Measurements from ENCODE around the gene SYNGR4. TPM values are rescaled to one million over a fixed set of nuclear protein-coding genes. Genes with fewer than 3 reads are reported as not detected.
A peak's percentile ranks its signal among the peaks of the same experiment; 100 is the strongest.

Gene SYNGR4
- total and polyA plus RNA-seq, 8 donors = not detected

- 81 to 90% (median 84%) methylated on average over 11 to 12 of the region's 12 CpGs for WGBS, 5 donors
- DNase-seq = no peak
- Histone ChIP-seq H3K9me3 (no peaks in the 10 kb centered on the region), H3K36me3 (peaks cover 0 to 9% (median 5%) of the 10 kb centered on the region in 4 donors), H3K27me3 (no peaks in the 10 kb centered on the region), H3K4me3 (no peak overlapping the region), H3K4me1 (no peaks in the 10 kb centered on the region), H3K27ac (no peak overlapping the region)
- intact Hi-C loops (cut with DNase I; ENCODE audit: low total_unique reads) = no loop called here
- TF ChIP-seq POLR2AphosphoS5 (IDR thresholded peaks at IDR 0.05) (no peak), CTCF (IDR thresholded peaks at IDR 0.05) (no peak)
Measured at GRCh38 chr19:48355365-48355954, 8.7 kb upstream of the SYNGR4 start.

- H3K4me1 ChIP-seq = peaks cover 0 to 12% (median 10%) of the 10 kb centered on the region in 4 donors
- H3K27me3 ChIP-seq = no peaks in the 10 kb centered on the region
- DNase-seq = no peak
- H3K27ac ChIP-seq = no peak overlapping the region
- no peak overlapping the region for H3K4me3 ChIP-seq
- WGBS, 5 donors = 91 to 99% (median 97%) methylated on average over 5 of the region's 5 CpGs
- H3K36me3 ChIP-seq = peaks cover 0 to 9% (median 5%) of the 10 kb centered on the region in 4 donors
- intact Hi-C loops (cut with DNase I; ENCODE audit: low total_unique reads) = no loop called here
- H3K9me3 ChIP-seq = no peaks in the 10 kb centered on the region
- TF ChIP-seq POLR2A (IDR thresholded peaks at IDR 0.05) (no peak), EP300 (IDR thresholded peaks at IDR 0.05) (no peak), CTCF (IDR thresholded peaks at IDR 0.05) (no peak), POLR2AphosphoS5 (IDR thresholded peaks at IDR 0.05) (no peak)
Measured at GRCh38 chr19:48359123-48359522, 5.0 kb upstream of the SYNGR4 start.

GRCh38 chr19:48361912-48362311, 2.3 kb upstream of the SYNGR4 start:
- Histone ChIP-seq H3K27ac (no peak overlapping the region), H3K4me1 (peaks cover 5 to 20% (median 16%) of the 10 kb centered on the region in 4 donors), H3K9me3 (no peaks in the 10 kb centered on the region), H3K36me3 (peaks cover 0 to 9% (median 5%) of the 10 kb centered on the region in 4 donors), H3K4me3 (no peak overlapping the region), H3K27me3 (no peaks in the 10 kb centered on the region)
- intact Hi-C loops (cut with DNase I; ENCODE audit: low total_unique reads) = no loop called here
- TF ChIP-seq EP300 (IDR thresholded peaks at IDR 0.05) (no peak), POLR2AphosphoS5 (IDR thresholded peaks at IDR 0.05) (no peak), POLR2A (IDR thresholded peaks at IDR 0.05) (no peak), CTCF (IDR thresholded peaks at IDR 0.05) (no peak)
- 91 to 97% (median 93%) methylated on average over 3 of the region's 3 CpGs for WGBS, 5 donors
- no peak for DNase-seq

- DNase-seq = peak; percentile 96 to 98
- Histone ChIP-seq H3K27me3 (no peaks in the 10 kb centered on the region), H3K9me3 (no peaks in the 10 kb centered on the region), H3K4me3 (peak overlapping the region; percentile 57 to 64 (median 61)), H3K4me1 (peaks cover 5 to 20% (median 16%) of the 10 kb centered on the region in 4 donors), H3K27ac (peak overlapping the region; percentile 90 to 96 (median 93)), H3K36me3 (peaks cover 0 to 9% (median 5%) of the 10 kb centered on the region in 4 donors)
- WGBS, 5 donors = 3 to 10% (median 4%) methylated on average over 10 to 26 of the region's 26 CpGs
- intact Hi-C loops (cut with DNase I; ENCODE audit: low total_unique reads) = no loop called here
- TF ChIP-seq POLR2AphosphoS5 (IDR thresholded peaks at IDR 0.05) = peak; percentile 20 to 76 (median 56)
- TF ChIP-seq EP300 (IDR thresholded peaks at IDR 0.05) = no peak
Measured at GRCh38 chr19:48362716-48363499, 1.3 kb upstream of the SYNGR4 start.

- H3K27me3 ChIP-seq = no peaks in the 10 kb centered on the region
- DNase-seq = no peak
- peaks cover 5 to 20% (median 16%) of the 10 kb centered on the region in 4 donors for H3K4me1 ChIP-seq
- H3K4me3 ChIP-seq = peak overlapping the region; percentile 57 to 64 (median 61)
- H3K27ac ChIP-seq = peak overlapping the region; percentile 90 to 96 (median 93)
- peaks cover 0 to 9% (median 5%) of the 10 kb centered on the region in 4 donors for H3K36me3 ChIP-seq
- WGBS, 5 donors = 0 to 3% (median 0%) methylated on average over 9 to 10 of the region's 10 CpGs
- intact Hi-C loops (cut with DNase I; ENCODE audit: low total_unique reads) = no loop called here
- TF ChIP-seq CTCF (IDR thresholded peaks at IDR 0.05) (no peak), POLR2AphosphoS5 (IDR thresholded peaks at IDR 0.05) (no peak), EP300 (IDR thresholded peaks at IDR 0.05) (no peak), POLR2A (IDR thresholded peaks at IDR 0.05) (no peak)
- H3K9me3 ChIP-seq = no peaks in the 10 kb centered on the region
Measured at GRCh38 chr19:48363500-48363809, 712 bp upstream of the SYNGR4 start.
